Dermis blood vessel endothelial cell (primary cell): ENCODE data around the gene C1QTNF12. TPM values are rescaled to one million over a fixed set of nuclear protein-coding genes. Genes with fewer than 3 reads are reported as not detected.
"Not testable (repeated sequence)": the region's sequence is repeated elsewhere in the genome, so short reads cannot be mapped to it uniquely, and the experiment has no call there.

Experiments used
- DNase-seq: peaks from one replicate; pipeline ENCODE4 v3.0.0; 2010
- total RNA-seq: library from RNA; depleted of rRNA; stranded (reverse); fragments of >200 nt; gene quantifications from 2 replicates; pipeline ENCODE4 v1.2.3, GENCODE V29; 2014

C1QTNF12 gene
- total RNA-seq, 1 donor from 2014 or later = 0.17 TPM

DNA sequence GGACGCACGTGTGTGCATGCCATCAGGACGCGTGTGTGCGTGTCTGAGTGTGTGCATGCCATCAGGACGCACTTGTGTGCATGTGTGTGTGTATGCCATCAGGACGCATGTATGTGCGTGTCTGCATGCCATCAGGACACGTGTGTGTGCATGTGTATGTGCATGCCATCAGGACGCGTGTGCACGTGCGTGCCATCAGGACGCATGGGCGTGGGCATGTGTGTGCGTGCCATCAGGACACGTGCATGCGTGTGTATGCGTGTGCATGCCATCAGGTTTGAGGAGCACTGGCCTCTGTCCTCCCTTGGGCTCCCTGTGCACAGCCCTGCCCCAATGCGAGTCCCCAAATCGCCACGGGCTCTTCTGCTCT, 12.6 kb upstream of the C1QTNF12 start:
- no peak for DNase-seq

DNA sequence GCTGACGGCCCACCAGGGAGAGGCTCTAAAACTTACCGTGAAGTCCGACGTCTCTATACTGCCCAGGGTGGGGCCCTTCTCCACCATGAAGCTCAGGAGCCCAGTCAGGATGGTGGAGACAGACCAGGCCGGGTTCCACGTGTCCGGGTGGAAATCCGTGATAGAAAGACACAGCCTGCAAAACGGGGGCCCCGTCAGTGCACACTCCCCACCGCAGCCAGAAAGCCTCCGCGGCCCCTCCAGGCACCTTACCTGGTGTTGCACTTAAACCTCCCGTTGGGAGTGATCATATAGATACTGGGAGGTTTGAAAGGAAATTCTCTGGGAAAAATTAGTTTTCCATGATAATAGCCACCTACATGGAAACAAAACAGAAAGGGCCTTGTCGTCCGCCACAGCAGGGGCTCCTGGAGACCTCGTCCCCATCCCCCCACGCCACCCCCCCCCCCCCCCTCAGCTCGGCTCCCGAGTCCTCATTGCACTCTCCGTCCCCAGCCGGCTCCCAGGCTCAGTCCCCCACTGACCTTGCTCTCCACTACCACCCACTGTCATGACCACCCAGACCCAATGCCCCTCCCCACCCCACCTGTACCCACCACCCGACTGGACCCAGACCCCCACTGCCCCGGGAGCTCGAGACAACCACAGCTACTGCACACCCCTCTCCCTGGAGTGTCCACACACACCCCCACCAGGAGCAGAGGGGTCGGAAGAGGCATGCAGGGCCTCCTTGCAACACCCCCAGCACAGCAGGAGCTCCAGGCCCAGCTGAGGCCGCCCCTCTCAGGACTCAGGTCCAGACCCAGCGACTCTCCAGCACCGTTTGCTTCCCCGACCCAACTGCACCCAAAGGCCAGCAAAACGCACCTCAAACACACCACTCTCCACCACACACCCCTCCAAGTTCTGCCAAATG, 10.7 kb upstream of the C1QTNF12 start:
- DNase-seq = no peak

DNA sequence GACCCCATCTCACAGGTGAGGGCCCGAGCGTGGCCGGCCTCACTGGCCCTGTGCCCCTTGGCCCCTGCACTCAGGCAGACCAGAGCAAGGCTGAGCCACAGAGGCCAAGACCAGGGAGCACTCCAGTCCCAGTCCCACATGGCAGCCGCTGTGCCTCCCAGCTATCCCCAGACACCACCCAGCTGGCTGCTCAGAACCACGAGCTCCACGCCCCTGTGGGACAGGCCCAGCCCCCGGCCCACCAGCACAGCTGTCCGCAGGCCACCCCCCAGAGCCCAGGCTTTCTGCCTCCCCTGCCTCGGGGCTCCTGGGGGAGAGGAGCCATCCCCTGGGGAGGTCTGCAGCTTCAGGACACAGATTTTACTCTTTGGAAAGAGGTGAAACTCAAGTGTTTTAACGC, 9.1 kb upstream of the C1QTNF12 start:
- DNase-seq = no peak

DNA sequence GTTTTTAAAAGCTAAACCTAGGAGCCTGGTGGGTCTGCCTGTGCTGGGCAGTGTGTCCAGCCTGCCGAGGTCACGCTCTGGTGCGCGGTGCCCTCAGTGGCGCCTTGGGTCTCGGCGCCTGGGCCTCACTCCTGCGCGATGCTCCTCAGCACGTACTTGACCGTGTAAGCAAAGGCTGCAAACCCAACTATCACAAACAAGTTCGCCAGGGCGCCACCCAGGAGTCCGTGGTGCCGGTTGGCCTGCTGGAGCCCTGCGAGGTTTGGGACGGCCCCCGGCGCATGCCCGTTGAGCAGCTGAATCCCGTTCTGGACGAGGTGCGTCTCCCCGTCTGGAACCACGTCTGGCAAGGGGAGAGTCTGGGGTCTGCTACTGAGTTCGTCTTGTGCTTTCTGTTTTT, 8.6 kb upstream of the C1QTNF12 start:
- no peak for DNase-seq

DNA sequence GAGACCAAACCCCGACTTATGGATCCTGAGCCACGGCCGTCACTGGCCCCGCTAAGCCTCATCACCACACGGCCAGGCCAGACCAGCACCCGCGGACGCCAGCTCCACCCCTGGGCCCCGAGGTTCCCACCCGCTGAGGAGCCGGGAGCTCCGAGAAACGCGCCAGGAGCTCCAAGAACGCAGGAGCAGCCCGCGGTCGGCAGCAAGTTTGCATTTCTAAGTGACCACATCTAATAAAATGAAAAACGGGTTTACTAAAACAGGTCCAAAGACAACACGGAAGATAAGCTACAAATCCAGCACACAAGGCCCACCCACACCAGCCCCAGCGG, 8.1 kb upstream of the C1QTNF12 start:
- DNase-seq = no peak

DNA sequence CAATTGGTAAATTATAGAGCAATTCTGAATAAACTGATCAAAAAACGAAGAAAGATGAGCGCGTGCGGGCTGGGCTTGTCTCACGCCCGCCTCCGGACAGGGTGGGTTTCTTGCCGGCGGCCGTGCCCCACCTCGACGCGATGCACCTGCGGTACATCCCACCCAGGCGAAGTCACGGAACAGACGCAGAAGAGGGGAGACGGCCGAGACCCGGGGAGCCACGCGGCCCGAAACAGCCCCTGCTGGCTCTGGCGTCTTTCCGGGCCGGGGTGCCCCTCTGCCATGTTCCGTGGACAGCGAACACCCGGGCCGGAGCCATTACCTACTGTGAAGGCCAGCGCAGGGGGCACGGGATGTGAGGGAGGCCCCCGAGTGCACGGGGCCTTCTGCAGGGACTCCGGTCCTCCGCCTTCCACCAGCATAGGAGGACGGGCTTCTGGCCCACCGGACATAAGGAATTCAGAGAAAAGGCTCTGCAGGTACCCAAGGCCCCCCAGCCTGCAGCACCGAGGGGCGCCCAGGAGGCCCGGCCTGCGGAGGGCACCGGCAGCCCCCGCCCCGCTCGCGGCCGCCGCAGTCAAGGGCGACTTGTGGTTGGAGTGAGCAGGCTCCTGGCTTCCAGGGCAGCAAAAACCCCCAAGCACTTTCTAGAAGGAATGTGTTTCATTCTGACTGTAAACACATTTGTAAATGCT, 7.6 kb upstream of the C1QTNF12 start:
- DNase-seq = no peak

DNA sequence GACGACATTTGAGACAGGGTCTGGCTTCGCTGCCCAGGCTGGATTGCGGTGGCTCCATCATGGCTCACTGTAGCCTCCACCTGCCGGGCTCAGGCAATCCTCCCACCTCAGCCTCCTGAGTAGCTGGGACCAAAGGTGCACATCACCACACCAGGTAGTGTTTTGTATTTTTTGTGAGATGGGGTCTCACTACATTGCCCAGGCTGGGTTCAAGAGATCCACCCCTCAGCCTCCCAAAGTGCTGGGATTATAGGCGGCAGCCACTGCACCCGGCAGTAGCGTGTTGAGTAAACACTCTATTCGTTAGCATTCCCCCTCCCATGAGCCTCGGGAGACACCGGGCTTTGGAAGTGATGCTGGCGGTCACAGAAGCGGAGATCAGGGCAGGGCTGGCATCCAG, 6.8 kb upstream of the C1QTNF12 start:
- DNase-seq = no peak

DNA sequence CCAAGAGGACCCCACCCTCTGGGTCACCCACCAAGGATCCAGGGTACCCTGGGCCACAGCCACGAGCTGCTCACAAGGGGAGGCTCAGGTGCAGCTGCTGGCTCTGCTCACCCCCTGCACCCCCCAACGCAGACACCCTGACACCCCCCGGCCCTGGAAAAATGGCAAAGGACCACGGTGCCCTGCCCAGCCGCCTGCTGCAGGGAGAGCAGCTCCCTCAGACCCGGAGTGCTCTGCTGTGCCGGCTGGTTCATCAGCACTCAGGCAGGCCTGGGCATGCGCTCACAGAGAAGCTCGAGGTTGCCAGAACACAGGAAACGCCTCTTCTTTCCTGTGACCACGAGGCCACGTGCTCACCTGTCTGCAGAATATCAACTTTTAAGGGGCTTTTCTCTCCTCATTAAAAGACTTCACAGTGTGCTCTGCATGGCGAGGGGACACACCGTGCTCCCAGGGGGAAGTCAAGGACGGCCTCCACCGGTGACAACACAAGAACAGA, 4.3 kb upstream of the C1QTNF12 start:
- DNase-seq = peak; percentile 41

DNA sequence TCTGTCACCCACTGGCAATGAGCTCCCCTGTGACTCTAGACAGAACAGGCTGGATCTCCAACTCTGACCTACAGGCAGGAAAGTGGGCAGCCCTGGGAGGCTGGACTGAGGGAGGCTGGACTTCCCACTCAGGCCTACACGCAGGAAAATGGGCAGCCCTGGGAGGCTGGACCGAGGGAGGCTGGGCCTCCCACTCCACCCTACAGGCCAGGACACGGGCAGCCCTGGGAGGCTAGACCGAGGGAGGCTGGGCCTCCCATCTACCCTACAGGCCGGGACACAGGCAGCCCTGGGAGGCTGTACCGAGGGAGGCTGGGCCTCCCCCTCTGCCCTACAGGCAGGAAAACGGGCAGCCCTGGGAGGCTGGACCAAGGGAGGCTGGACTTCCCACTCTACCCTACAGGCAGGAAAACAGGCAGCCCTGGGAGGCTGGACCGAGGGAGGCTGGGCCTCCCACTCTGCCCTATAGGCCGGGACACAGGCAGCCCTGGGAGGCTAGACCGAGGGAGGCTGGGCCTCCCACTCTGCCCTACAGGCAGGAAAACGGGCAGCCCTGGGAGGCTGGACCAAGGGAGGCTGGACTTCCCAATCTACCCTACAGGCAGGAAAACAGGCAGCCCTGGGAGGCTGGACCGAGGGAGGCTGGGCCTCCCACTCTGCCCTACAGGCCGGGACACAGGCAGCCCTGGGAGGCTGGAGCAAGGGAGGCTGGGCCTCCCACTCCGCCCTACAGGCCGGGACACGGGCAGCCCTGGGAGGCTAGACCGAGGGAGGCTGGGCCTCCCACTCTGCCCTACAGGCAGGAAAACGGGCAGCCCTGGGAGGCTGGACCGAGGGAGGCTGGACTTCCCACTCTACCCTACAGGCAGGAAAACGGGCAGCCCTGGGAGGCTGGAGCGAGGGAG, 1.7 kb upstream of the C1QTNF12 start:
- DNase-seq = not testable (repeated sequence)

DNA sequence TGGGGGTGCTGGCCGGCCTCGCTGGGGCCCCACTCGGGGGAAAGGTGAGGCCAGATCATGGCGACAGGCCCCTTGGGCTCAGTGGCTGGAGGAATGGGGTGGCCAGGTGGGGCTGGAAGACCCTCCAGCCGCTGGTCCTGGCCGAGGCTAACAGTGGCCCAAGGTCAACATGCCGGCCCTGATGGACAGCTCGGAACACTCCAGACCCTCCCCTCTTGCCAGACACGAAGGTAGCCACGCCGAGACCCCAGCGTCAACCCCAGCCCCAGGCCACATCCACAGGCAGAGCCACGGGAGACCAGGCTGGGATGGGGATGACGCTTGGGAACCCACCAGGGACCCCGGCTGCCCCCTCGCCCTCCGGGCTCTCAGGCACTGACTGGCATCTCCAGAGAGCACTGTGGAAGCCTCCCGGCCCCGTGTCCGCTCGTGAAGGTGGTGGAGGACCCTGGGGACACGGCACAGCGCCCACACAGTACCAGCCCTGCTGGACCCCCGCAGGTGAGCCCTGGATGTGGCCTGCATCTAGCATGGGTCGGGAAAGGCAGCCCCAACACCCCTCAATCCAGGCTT, 905 bp upstream of the C1QTNF12 start:
- no peak for DNase-seq

DNA sequence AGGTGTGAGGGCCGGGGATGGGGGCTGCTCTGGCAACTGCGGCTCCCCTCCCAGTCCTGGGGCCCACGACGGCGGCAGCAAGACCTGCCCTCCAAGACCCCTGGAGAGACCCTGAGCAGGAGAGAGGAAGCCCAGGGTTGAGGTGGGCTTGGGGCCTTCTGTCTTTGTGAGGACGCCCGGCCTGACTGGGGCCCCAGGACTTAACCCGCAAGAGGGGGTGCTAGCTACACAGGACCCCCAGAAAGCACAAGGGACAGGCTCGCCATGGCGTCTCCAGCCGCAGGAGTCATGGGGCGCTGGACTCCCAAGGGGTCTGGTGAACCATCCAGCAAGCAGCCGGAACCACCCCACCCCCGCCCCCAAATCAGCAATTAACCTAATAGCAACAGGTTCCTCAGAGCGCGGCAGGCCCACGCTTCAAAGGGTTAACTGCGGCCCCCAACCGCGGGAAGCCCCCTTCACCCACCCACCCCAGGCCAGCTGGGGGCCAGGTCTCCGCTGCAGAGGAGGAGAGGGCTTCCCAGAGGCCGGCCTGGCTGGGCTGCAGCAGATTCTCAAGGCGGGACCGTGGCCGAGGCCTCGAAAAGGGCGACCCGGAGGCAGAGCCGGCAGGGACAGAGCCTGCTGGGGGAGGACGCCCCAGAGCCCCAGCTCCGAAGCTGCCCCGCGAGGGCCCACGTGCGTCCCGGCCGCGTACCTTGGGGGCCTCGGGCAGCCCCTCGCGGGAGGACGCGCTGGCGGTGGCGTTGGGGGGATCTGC, 525 bp downstream of the C1QTNF12 start:
- DNase-seq = no peak

DNA sequence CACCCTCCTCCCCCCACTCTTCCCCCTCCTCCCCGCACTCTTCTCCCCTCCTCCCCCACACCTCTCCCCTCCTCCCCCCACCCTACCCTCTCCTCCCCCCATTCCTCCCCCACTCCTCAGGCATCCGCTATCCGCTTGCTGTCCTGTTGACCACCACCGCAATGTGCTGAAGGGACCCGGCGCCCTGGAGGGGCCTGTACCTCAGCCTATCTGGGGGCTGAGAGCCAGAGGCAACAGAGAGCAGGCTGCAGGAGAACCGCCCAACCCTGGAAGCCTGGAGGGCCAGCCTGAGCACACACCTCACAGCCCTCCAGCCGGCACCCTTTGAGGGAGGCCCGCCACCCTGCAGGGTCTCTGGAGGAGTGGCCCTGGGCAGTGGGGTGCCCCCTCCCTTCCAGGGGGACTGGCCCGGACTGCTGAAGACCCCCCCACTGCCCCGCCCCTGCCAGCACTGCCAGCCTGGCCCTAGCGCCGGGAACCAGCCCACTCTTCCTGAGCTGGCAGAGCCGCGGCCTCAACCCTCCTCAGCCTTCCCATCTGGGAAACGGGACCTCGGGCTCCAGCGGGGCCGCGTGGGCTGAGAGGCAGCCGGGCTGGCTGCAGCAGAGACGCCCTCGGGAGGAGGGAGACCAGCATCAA, 1.2 kb downstream of the C1QTNF12 start:
- no peak for DNase-seq

DNA sequence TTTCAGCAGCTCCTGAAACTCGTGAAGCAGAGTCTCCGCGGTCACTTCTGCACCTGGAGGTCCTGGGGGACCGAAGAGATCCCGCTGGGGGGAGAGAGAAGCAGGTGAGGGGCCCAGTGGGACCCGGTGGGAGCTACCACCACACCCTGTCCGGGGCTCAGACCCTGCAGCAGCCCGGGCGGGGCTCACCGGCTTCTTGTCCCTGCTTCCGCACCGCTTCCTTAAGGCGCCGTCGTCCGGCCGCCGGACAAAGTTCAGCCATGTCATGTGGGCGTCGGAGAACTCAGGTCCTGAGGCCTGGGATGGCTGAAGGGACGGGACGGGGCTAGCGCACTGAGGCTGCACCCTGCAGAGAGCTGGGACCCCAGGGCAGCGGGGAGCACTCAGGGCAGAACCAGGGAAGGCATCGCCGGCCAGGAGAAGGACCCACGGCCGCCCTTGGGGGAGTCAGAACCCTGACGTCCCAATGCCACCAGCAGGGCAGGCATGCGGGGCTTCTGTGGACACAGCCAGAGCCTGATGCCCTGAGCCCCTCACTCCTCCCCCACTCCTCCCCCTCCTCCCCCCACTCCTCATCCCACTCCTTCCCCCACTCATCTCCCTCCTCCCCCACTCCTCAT, 2.2 kb downstream of the C1QTNF12 start:
- no peak for DNase-seq

DNA sequence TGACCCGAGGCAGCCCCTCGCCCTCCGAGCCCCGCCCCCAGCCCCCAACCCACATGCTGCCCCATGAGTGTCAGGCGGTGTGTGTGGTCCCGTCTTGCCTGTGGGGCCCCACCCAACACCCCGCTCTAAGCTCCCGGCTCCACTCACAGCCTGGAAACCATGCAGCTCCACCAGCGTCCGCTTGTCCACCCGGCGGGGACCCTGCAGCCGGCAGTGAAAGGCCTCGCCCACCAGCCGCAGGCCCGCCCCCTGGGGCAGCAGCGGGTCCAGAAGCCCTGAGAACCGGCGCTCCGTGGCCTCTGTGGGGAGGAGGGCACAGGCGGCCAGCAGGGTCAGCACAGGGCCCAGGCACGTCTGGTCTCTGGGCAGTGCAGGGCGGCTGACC, 2.7 kb downstream of the C1QTNF12 start:
- no peak for DNase-seq

DNA sequence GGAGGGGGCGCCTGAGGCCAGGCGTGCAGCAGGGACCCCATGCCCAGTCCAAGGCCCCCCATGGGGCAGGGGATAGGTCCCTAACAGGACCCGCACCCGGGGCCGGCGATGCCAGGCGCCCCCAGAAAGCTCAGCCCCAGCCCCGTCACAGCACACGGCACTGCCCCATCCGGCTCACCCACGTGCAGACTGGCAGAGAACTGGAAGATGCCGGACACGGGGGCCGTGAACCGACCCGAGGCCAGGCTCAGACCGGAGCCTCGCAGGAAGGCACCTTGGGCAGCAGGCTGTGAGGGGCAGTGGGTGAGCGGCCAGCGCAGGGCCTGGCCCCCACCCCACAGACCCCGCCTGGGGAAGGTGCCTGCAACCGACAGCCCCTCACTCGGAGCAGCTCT, 3.3 kb downstream of the C1QTNF12 start:
- DNase-seq = no peak

DNA sequence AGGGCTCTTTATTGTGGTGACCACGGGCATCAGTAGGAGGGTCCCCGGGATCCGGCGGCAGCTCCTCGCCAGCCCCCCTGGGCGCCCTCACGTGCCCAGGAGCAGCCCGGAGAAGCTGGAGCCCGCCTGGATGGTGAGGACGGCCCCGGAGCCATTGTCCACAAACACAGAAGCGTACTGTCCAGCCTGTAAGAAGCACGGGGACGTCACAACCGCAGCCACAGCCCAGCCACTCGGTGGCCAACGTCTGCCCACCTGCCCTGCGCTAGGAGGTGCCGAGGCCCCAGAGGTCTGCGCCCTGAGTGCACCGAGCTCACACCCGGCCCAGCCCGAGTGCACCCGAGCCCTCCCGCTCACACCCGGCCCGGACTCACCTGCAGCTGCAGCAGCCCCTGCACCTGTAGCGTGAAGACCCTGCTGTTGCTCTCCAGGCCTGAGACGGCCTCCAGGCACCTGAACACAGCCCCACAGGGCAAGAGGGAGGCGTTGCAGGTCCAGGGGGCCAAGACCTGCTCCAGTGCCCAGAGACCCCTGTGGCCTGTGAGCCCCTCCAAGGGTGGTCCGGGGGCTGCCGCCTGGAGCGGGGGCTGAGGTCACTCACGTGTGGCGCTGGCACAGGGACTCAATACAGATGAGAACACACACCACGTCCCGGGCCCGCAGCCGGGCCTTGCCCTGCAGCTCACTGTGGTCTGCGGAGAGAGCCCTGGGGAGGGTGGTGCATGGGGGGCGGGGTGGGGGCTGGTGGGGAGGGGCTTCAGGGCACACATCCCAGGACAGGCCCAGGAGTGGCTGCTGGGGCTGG, 3.9 kb downstream of the C1QTNF12 start:
- no peak for DNase-seq

DNA sequence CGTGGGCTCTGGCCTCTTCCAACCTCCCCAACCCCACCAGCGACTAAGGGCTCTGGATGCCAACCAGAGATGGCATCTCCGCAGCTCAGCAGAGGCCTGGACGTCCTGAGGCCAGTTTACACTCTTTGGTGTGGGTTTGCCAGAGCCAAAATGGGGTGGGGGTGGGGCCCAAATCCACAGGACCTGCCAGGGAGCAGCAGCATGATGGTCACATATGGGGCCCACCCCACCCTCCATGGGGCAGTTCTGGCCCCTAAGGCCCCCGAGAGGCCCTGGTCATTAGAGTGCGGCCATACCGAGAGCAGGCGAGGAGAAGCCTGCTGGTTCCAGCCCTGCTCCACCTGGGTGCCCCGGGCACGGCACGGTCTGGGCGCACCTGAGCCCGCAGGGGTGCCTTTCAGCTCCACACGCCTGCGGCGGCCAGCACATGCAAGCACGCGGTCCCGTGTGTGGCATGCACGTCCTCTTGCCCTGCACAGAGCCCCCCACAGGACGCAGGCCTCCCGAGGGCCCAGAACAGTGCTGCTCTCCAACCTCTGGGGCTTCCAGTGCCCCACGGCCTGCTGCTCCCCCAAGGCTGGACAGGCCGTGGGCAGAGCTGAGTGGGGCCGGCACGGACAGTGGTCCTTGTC, 4.8 kb downstream of the C1QTNF12 start:
- DNase-seq = no peak

DNA sequence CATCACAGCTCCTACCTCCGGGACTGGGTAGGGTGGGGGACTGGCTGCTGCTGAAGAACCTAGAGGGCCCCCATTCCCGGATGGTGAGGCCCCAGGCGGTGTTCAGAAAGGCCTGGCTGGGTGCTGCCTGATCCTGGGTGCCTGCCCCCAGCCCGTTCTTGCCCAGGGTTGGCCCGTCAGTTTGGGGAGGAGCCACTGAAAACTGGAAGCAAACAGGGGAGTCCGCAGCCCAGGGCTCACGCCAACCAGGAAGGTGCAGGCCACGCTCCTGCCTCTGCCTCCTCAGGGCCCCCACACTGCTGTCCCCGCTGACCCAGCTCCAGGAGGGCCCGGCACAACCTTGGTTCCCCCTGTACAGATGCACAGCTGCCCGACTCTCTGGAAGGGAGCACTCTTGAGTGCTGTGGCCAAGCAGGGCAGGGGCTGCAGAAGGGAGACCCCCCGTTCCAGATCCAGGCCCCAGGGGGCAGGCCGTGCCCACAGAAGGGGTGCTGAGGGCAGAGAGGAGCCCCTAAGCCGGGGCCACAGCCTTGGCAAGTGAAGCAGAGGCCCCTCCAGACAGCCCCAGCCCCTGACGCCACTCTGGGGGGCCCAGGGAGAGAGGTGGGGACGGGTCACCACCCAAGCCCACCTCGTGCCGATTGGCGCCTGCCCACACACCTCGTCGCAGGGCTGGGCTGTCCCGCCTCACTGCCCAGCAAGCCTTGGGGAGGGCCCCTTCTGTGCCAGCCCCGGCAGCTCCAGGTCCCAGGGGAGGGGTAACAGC, 5.5 kb downstream of the C1QTNF12 start:
- DNase-seq = no peak

DNA sequence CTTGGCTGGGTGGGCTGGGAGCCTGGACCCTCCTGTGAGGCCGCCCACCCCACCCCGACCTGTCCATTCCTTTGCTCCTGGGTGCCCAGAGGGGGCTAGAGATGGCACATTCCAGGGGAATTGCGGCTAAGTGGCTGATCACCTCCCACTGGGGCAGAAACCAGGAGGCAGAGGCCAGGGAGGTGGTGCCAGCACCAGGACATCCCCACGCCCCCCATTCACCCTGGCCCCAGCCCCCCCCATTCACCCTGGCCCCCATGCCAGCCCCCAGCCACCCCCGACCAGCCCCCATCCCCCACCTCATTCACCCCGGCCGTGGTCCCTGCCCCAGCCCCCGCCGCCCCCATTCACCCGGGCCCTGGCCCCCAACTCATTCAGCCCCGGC, 6.2 kb downstream of the C1QTNF12 start:
- DNase-seq = no peak
